Keratinocyte (primary cell): Measurements from ENCODE around the gene EXOC4. TPM values are rescaled to one million over a fixed set of nuclear protein-coding genes. Genes with fewer than 3 reads are reported as not detected.

Source experiments
- DNase-seq: peaks from one replicate; pipeline ENCODE4 v3.0.0-alpha.2; 2011; ENCODE audit warnings: low read depth, missing footprints, low spot score
- FAIRE-seq: peaks from 2 replicates; lab custom pipeline; 2011; peaks lifted over from hg19 to GRCh38; lab: Jason Lieb, UNC
- H2AFZ ChIP-seq: 2 replicates; pipeline ENCODE4 v1.6.0; 2012; ENCODE audit warnings: low read length, control low read depth, inconsistent platforms; ENCODE audit not compliant: control insufficient read depth
- H3K27ac ChIP-seq: 2 replicates; pipeline ENCODE4 v1.5.1; 2011; ENCODE audit warnings: low read length; ENCODE audit not compliant: control insufficient read depth, insufficient read depth
- H3K27me3 ChIP-seq: 3 replicates; pipeline ENCODE4 v1.6.0; 2011; ENCODE audit warnings: low read length; ENCODE audit not compliant: control insufficient read depth, insufficient read depth; ENCODE audit errors: extremely low read depth
- H3K36me3 ChIP-seq, 2 experiments: 2 replicates in 1 of 2; 3 replicates in 1 of 2; pipeline ENCODE4 v1.5.1; 2011; ENCODE audit warnings: low read length in 2 of 2, mild to moderate bottlenecking in 1 of 2; ENCODE audit not compliant: control insufficient read depth in 2 of 2, insufficient read depth in 2 of 2; ENCODE audit errors: extremely low read depth in 1 of 2
- H3K4me1 ChIP-seq: 3 replicates; pipeline ENCODE4 v1.5.1; 2011; ENCODE audit warnings: low read length; ENCODE audit not compliant: control insufficient read depth, insufficient read depth; ENCODE audit errors: extremely low read depth
- H3K4me2 ChIP-seq: 3 replicates; pipeline ENCODE4 v1.6.0; 2011; ENCODE audit warnings: low read depth, low read length; ENCODE audit not compliant: control insufficient read depth, insufficient read depth; ENCODE audit errors: extremely low read depth
- H3K4me3 ChIP-seq, 3 experiments: fragments of 200-600 bp in 1 of 3; sonication (generic) in 1 of 3; 2 replicates in 2 of 3; 3 replicates in 1 of 3; pipeline ENCODE4 v1.5.1; 2011 to 2016; ENCODE audit warnings: low read length in 3 of 3, mild to moderate bottlenecking in 3 of 3, control low read depth in 2 of 3, inconsistent platforms in 1 of 3, low read depth in 1 of 3, mixed read lengths in 1 of 3, mixed run types in 1 of 3, moderate library complexity in 1 of 3; ENCODE audit not compliant: control insufficient read depth in 2 of 3, insufficient read depth in 2 of 3; ENCODE audit errors: extremely low read depth in 1 of 3
- H3K79me2 ChIP-seq: 2 replicates; pipeline ENCODE4 v1.6.0; 2012; ENCODE audit warnings: low read length; ENCODE audit not compliant: control insufficient read depth, insufficient read depth
- H3K9ac ChIP-seq: 3 replicates; pipeline ENCODE4 v1.6.0; 2011; ENCODE audit warnings: low read length; ENCODE audit not compliant: control insufficient read depth, insufficient read depth; ENCODE audit errors: extremely low read depth
- H3K9me1 ChIP-seq: 3 replicates; pipeline ENCODE4 v1.6.0; 2011; ENCODE audit warnings: low read length; ENCODE audit not compliant: control insufficient read depth, insufficient read depth; ENCODE audit errors: extremely low read depth
- H3K9me3 ChIP-seq: 2 replicates; pipeline ENCODE4 v1.5.1; 2012; ENCODE audit warnings: low read depth, low read length; ENCODE audit not compliant: control insufficient read depth
- H4K20me1 ChIP-seq: 3 replicates; pipeline ENCODE4 v1.6.0; 2011; ENCODE audit warnings: low read length; ENCODE audit not compliant: control insufficient read depth, insufficient read depth; ENCODE audit errors: extremely low read depth
- EZH2 ChIP-seq: IDR thresholded peaks from one replicate; pipeline ENCODE4 v1.6.1; 2012; ENCODE audit warnings: inconsistent platforms, mild to moderate bottlenecking, low read length, moderate library complexity
- dilution Hi-C: fragments of 300-500 bp; cut with MboI; formaldehyde crosslinking; loops from one replicate; pipeline ENCODE4 v1.7.0; 2020; ENCODE audit warnings: low sequenced_read_pairs; ENCODE audit not compliant: extremely low pct_ligation_motif_present
- polyA plus RNA-seq, 5 experiments: library from polyadenylated mRNA; depleted of rRNA in 3 of 5; stranded (reverse) in 3 of 5; stranded (forward) in 1 of 5; unstranded in 1 of 5; fragments of >200 nt; gene quantifications; 1 replicate in 1 of 5; 2 replicates in 3 of 5; 3 replicates in 1 of 5; pipeline versions ENCODE4 v1.2.1 to v1.2.3, GENCODE V29; 2011 to 2012; ENCODE audit warnings: missing spikeins in 2 of 5, low read depth in 1 of 5, low replicate concordance in 1 of 5
- TF ChIP-seq, protein P1 (sequence below), 3 experiments: IDR thresholded peaks in 1 of 3; conservative IDR thresholded peaks in 1 of 3; optimal IDR thresholded peaks in 1 of 3; 2 replicates in 2 of 3; 3 replicates in 1 of 3; pipeline versions ENCODE3 to v1.5.1; 2011; ENCODE audit warnings: low read length in 3 of 3, mild to moderate bottlenecking in 3 of 3, moderate library complexity in 2 of 3, control low read depth in 1 of 3, inconsistent platforms in 1 of 3; ENCODE audit not compliant: insufficient read depth in 2 of 3; ENCODE audit errors: extremely low read depth in 1 of 3

Gene EXOC4
- polyA plus RNA-seq, 1 donor (not counting 4 experiments of a cell fraction or from before 2014, with no cell fraction given), result 52.6 TPM

DNA sequence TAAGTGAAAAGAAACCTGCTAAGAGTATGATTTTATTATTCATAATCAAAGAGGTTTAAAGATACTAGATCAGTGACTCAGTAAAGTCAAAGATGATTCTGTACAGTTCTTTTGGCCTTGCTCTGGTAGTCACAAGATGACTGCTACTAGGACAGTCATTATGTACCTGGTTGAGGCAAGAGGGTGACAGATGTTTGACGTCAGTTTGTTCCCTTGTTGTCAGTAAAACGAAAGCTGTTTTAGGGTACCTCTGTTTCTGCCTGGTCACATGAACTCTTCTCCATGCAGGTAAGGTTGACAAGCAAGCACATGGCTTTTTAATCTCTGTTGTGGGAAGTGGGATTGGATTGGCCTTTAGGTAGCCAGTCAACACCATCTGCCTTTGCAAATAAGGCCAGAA is 308.0 kb downstream of the EXOC4 start:
- Histone ChIP-seq H3K9ac (no peak overlapping the region), H3K27me3 (no peaks in the 10 kb centered on the region), H3K4me1 (no peaks in the 10 kb centered on the region), H3K4me3 (no peak overlapping the region), H2AFZ (no peak overlapping the region), H4K20me1 (no peaks in the 10 kb centered on the region), H3K4me2 (no peak overlapping the region), H3K9me3 (no peaks in the 10 kb centered on the region), H3K36me3 (no peaks in the 10 kb centered on the region), H3K27ac (no peak overlapping the region), H3K79me2 (no peaks in the 10 kb centered on the region), H3K9me1 (no peaks in the 10 kb centered on the region)
- FAIRE-seq (peak; percentile 17), DNase-seq (no peak)
- TF ChIP-seq, protein P1, sequence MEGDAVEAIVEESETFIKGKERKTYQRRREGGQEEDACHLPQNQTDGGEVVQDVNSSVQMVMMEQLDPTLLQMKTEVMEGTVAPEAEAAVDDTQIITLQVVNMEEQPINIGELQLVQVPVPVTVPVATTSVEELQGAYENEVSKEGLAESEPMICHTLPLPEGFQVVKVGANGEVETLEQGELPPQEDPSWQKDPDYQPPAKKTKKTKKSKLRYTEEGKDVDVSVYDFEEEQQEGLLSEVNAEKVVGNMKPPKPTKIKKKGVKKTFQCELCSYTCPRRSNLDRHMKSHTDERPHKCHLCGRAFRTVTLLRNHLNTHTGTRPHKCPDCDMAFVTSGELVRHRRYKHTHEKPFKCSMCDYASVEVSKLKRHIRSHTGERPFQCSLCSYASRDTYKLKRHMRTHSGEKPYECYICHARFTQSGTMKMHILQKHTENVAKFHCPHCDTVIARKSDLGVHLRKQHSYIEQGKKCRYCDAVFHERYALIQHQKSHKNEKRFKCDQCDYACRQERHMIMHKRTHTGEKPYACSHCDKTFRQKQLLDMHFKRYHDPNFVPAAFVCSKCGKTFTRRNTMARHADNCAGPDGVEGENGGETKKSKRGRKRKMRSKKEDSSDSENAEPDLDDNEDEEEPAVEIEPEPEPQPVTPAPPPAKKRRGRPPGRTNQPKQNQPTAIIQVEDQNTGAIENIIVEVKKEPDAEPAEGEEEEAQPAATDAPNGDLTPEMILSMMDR (optimal IDR thresholded peaks at IDR 0.05 in 1 of 3, IDR thresholded peaks at IDR 0.05 in 1 of 3, conservative IDR thresholded peaks at IDR 0.05 in 1 of 3; ENCODE audit: extremely low read depth in 1 of 3, insufficient read depth in 2 of 3, low read length in 3 of 3), result no peak
- no peak for TF ChIP-seq EZH2
- dilution Hi-C loops, result no loop called here

DNA sequence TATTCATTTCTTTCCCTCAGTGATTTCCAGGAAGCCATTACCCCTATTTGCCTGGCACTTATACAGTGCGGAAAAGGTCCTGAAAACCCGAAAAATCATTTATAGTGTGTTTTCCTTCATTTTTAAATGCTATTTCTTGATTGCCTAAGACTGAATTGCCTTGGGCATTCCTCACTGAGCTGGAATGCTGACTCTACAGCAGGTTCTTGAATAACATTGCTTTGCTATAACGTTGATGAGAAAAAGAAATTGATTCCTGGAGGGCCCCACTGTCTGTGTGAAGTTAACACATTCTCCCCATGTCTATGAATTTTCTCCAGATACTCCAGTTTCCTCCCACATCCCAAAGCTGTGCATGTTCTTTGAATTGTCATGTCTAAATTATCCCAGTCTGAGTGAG is 308.5 kb downstream of the EXOC4 start:
- DNase-seq (no peak), FAIRE-seq (no peak)
- Histone ChIP-seq H3K36me3 (no peaks in the 10 kb centered on the region), H2AFZ (no peak overlapping the region), H3K9ac (no peak overlapping the region), H3K79me2 (no peaks in the 10 kb centered on the region), H3K4me3 (no peak overlapping the region), H4K20me1 (no peaks in the 10 kb centered on the region), H3K4me2 (no peak overlapping the region), H3K9me1 (no peaks in the 10 kb centered on the region), H3K9me3 (no peaks in the 10 kb centered on the region), H3K4me1 (no peaks in the 10 kb centered on the region), H3K27me3 (no peaks in the 10 kb centered on the region), H3K27ac (no peak overlapping the region)
- no peak for TF ChIP-seq EZH2
- TF ChIP-seq, protein P1 (optimal IDR thresholded peaks at IDR 0.05 in 1 of 3, IDR thresholded peaks at IDR 0.05 in 1 of 3, conservative IDR thresholded peaks at IDR 0.05 in 1 of 3; ENCODE audit: extremely low read depth in 1 of 3, insufficient read depth in 2 of 3, low read length in 3 of 3), result no peak
- dilution Hi-C loops, result no loop called here
